Common myeloid progenitor, CD34-positive (primary cell): ENCODE results near the gene VPS4A.
"Not testable (repeated sequence)": the region's sequence is repeated elsewhere in the genome, so short reads cannot be mapped to it uniquely, and the experiment has no call there.

Source experiments
- CTCF ChIA-PET: fragments of 350-600 bp; sonication (Branson Sonifier 250); formaldehyde crosslinking; loops from one replicate; lab custom pipeline; 2021; ENCODE audit warnings: antibody characterized with exemption; lab: Charles Lee
- POLR2A ChIA-PET: fragments of 350-600 bp; sonication (Branson Sonifier 250); formaldehyde crosslinking; loops from one replicate; lab custom pipeline; 2021; ENCODE audit warnings: antibody characterized with exemption; lab: Charles Lee
- DNase-seq, 3 donors: peaks; one replicate each; pipeline versions ENCODE4 v3.0.0 to v3.0.0-alpha.2; 2013
- H3K27ac ChIP-seq, 2 experiments: 1 replicate in 1 of 2; 2 replicates in 1 of 2; pipeline ENCODE4 v1.7.0; 2013; ENCODE audit warnings: inconsistent platforms in 2 of 2, low read length in 2 of 2, mild to moderate bottlenecking in 2 of 2, low read depth in 1 of 2, moderate library complexity in 1 of 2; ENCODE audit not compliant: severe bottlenecking in 2 of 2, insufficient read depth in 1 of 2, poor library complexity in 1 of 2
- H3K27me3 ChIP-seq, 5 experiments: replicated peaks in 2 of 5; 1 replicate in 3 of 5; 2 replicates in 2 of 5; pipeline versions ENCODE4 v1.6.1 to v1.7.0; 2013; ENCODE audit warnings: low read length in 4 of 5, mild to moderate bottlenecking in 2 of 5, moderate library complexity in 2 of 5, inconsistent platforms in 1 of 5; ENCODE audit not compliant: insufficient read depth in 5 of 5, control insufficient read depth in 4 of 5
- H3K36me3 ChIP-seq, 4 experiments: 1 replicate in 2 of 4; 2 replicates in 2 of 4; pipeline versions ENCODE4 v1.6.1 to v1.7.0; 2013; ENCODE audit warnings: low read length in 3 of 4, control low read depth in 1 of 4, mild to moderate bottlenecking in 1 of 4; ENCODE audit not compliant: control insufficient read depth in 4 of 4, insufficient read depth in 4 of 4
- H3K4me1 ChIP-seq, 4 experiments: 1 replicate in 3 of 4; 2 replicates in 1 of 4; pipeline versions ENCODE4 v1.6.1 to v1.7.1; 2013; ENCODE audit warnings: low read length in 3 of 4, mild to moderate bottlenecking in 3 of 4, control low read depth in 1 of 4, inconsistent platforms in 1 of 4, moderate library complexity in 1 of 4; ENCODE audit not compliant: control insufficient read depth in 4 of 4, insufficient read depth in 4 of 4; ENCODE audit errors: control extremely low read depth in 1 of 4
- H3K4me3 ChIP-seq, 7 experiments: 1 replicate in 4 of 7; 2 replicates in 3 of 7; pipeline versions ENCODE4 v1.5.1 to v1.7.0; 2013; ENCODE audit warnings: mild to moderate bottlenecking in 7 of 7, low read length in 6 of 7, moderate library complexity in 6 of 7, inconsistent platforms in 2 of 7, low read depth in 2 of 7, control low read depth in 1 of 7; ENCODE audit not compliant: insufficient read depth in 4 of 7, control insufficient read depth in 1 of 7; ENCODE audit errors: extremely low read depth in 1 of 7
- H3K9me3 ChIP-seq, 5 experiments: 1 replicate in 4 of 5; 2 replicates in 1 of 5; pipeline versions ENCODE4 v1.6.1 to v1.7.1; 2013; ENCODE audit warnings: low read length in 4 of 5, mild to moderate bottlenecking in 2 of 5, inconsistent platforms in 1 of 5, low read depth in 1 of 5, moderate library complexity in 1 of 5; ENCODE audit not compliant: control insufficient read depth in 4 of 5, insufficient read depth in 2 of 5; ENCODE audit errors: control extremely low read depth in 1 of 5
- WGBS: methylation state at CpG from one replicate; pipeline ENCODE4 v1.1.5; 2013; ENCODE audit not compliant: insufficient coverage; 5-methylcytosine and 5-hydroxymethylcytosine counted together

VPS4A gene

GRCh38 chr16:69291657-69292056 lies 19.5 kb upstream of the VPS4A start:
- H3K36me3 ChIP-seq, H3K4me3 ChIP-seq, H3K27me3 ChIP-seq, H3K4me1 ChIP-seq, POLR2A ChIA-PET, DNase-seq, H3K9me3 ChIP-seq, H3K27ac ChIP-seq: not testable (repeated sequence)
- WGBS, result 98% methylated on average over 9 of the region's 9 CpGs
- CTCF ChIA-PET, result interaction anchor here (1.6 kb wide), 1 partner anchor 9 kb away, joined by 3 read pairs; no protein-coding TSS in a partner anchor

- Histone ChIP-seq H3K4me3 (no peak overlapping the region), H3K9me3 (no peaks in the 10 kb centered on the region), H3K27ac (no peak overlapping the region), H3K27me3 (no peaks in the 10 kb centered on the region), H3K4me1 (no peaks in the 10 kb centered on the region), H3K36me3 (no peaks in the 10 kb centered on the region)
- DNase-seq, result no peak
- 93% methylated on average over 3 of the region's 3 CpGs for WGBS
- POLR2A ChIA-PET, result no interaction called here
- CTCF ChIA-PET, result no interaction called here
Measured at GRCh38 chr16:69293401-69293800, 17.7 kb upstream of the VPS4A start.

- Histone ChIP-seq H3K27me3 (no peaks in the 10 kb centered on the region), H3K36me3 (no peaks in the 10 kb centered on the region), H3K9me3 (no peaks in the 10 kb centered on the region), H3K4me1 (no peaks in the 10 kb centered on the region), H3K4me3 (no peak overlapping the region), H3K27ac (no peak overlapping the region)
- DNase-seq, result no peak
- ChIA-PET POLR2A (no interaction called here), CTCF (no interaction called here)
- WGBS, result 100% methylated on average over 1 of the region's 1 CpG
Measured at GRCh38 chr16:69294051-69294450, 17.1 kb upstream of the VPS4A start.

- not testable (repeated sequence) for H3K4me3 ChIP-seq, DNase-seq, H3K9me3 ChIP-seq, H3K36me3 ChIP-seq, H3K27me3 ChIP-seq, H3K4me1 ChIP-seq, H3K27ac ChIP-seq
- 93% methylated on average over 3 of the region's 7 CpGs for WGBS
- CTCF ChIA-PET, result interaction anchor here (1.0 to 1.5 kb wide), 2 partner anchors 11 to 147 kb away, joined by 3 read pairs; no protein-coding TSS in a partner anchor
- POLR2A ChIA-PET, result interaction anchor here (0.6 kb wide), 1 partner anchor 93 kb away, joined by 4 read pairs; no protein-coding TSS in a partner anchor
Measured at GRCh38 chr16:69296771-69297170, 14.4 kb upstream of the VPS4A start.

- no peak for DNase-seq
- no peak overlapping the region for H3K4me3 ChIP-seq
- no peaks in the 10 kb centered on the region for H3K27me3 ChIP-seq
- H3K4me1 ChIP-seq, result no peaks in the 10 kb centered on the region
- ChIA-PET CTCF (no interaction called here), POLR2A (no interaction called here)
- no peaks in the 10 kb centered on the region for H3K36me3 ChIP-seq
- H3K27ac ChIP-seq, result no peak overlapping the region
- no peaks in the 10 kb centered on the region for H3K9me3 ChIP-seq
- 100% methylated on average over 1 of the region's 4 CpGs for WGBS
Measured at GRCh38 chr16:69298261-69298660, 12.9 kb upstream of the VPS4A start.

GRCh38 chr16:69301187-69301586 lies 10.0 kb upstream of the VPS4A start:
- Histone ChIP-seq H3K27me3 (no peaks in the 10 kb centered on the region), H3K4me3 (no peak overlapping the region), H3K27ac (no peak overlapping the region), H3K9me3 (no peaks in the 10 kb centered on the region), H3K36me3 (no peaks in the 10 kb centered on the region), H3K4me1 (peaks cover 0 to 4% (median 2%) of the 10 kb centered on the region in 4 experiments)
- ChIA-PET CTCF (interaction anchor here (0.6 kb wide), 1 partner anchor 150 kb away, joined by 4 read pairs; no protein-coding TSS in a partner anchor), POLR2A (no interaction called here)
- 85% methylated on average over 1 of the region's 1 CpG for WGBS
- no peak for DNase-seq

GRCh38 chr16:69301861-69302260 lies 9.3 kb upstream of the VPS4A start:
- WGBS, result 97% methylated on average over 4 of the region's 4 CpGs
- Histone ChIP-seq H3K36me3 (no peaks in the 10 kb centered on the region), H3K4me3 (no peak overlapping the region), H3K4me1 (peaks cover 0 to 4% (median 2%) of the 10 kb centered on the region in 4 experiments), H3K9me3 (no peaks in the 10 kb centered on the region), H3K27ac (no peak overlapping the region), H3K27me3 (no peaks in the 10 kb centered on the region)
- CTCF ChIA-PET, result interaction anchor here (0.6 kb wide), 2 partner anchors 151 to 1190 kb away, joined by 3 to 4 read pairs; no protein-coding TSS in a partner anchor
- no peak for DNase-seq
- POLR2A ChIA-PET, result no interaction called here
